Activated T-helper 17 cell treated with anti-CD3 and anti-CD28 coated beads, Interleukin-2, amount 50 U/mL, for 72 hours (primary cell): ENCODE results near the gene MRPL17. TPM values are rescaled to one million over a fixed set of nuclear protein-coding genes. Genes with fewer than 3 reads are reported as not detected.
"Not testable (repeated sequence)": the region's sequence is repeated elsewhere in the genome, so short reads cannot be mapped to it uniquely, and the experiment has no call there.

Experiments
- ATAC-seq: fragments of 150-1000 bp; cut with Tn5 transposase; replicated peaks from 2 replicates; pipeline ENCODE4 v1.10.0; 2021; ENCODE audit warnings: mild to moderate bottlenecking, moderate library complexity
- H3K27ac Mint-ChIP-seq: one replicate; pipeline ENCODE4 v1.8.0; 2022; ENCODE audit warnings: mixed read lengths
- H3K27me3 Mint-ChIP-seq: one replicate; pipeline ENCODE4 v1.8.0; 2022; ENCODE audit warnings: mixed read lengths
- H3K36me3 Mint-ChIP-seq: one replicate; pipeline ENCODE4 v1.8.0; 2022; ENCODE audit warnings: low read depth, mild to moderate bottlenecking, mixed read lengths
- H3K4me1 Mint-ChIP-seq: one replicate; pipeline ENCODE4 v1.8.0; 2022; ENCODE audit warnings: mixed read lengths
- H3K4me3 Mint-ChIP-seq: one replicate; pipeline ENCODE4 v1.8.0; 2022; ENCODE audit warnings: mild to moderate bottlenecking, mixed read lengths
- H3K9me3 Mint-ChIP-seq: one replicate; pipeline ENCODE4 v1.8.0; 2022; ENCODE audit warnings: mixed read lengths
- total RNA-seq, 2 donors: library from RNA; stranded (reverse); gene quantifications; one replicate each; pipeline ENCODE4 v1.2.3, GENCODE V29; 2022

MRPL17 gene
- total RNA-seq, 2 donors from 2014 or later: 65.8 to 74.7 TPM

GRCh38 chr11:6693342-6694228 lies 10.4 kb upstream of the MRPL17 start:
- Mint-ChIP-seq H3K4me3 (peak overlapping the region; percentile 73), H3K27me3 (no peaks in the 10 kb centered on the region), H3K36me3 (no peaks in the 10 kb centered on the region), H3K9me3 (no peaks in the 10 kb centered on the region), H3K4me1 (peaks cover 20% of the 10 kb centered on the region), H3K27ac (peak overlapping the region; percentile 90)
- peak; percentile 95 for ATAC-seq

GRCh38 chr11:6692128-6692527 lies 9.0 kb upstream of the MRPL17 start:
- H3K9me3 Mint-ChIP-seq: no peaks in the 10 kb centered on the region
- H3K36me3 Mint-ChIP-seq: no peaks in the 10 kb centered on the region
- no peaks in the 10 kb centered on the region for H3K27me3 Mint-ChIP-seq
- H3K4me1 Mint-ChIP-seq: peaks cover 17% of the 10 kb centered on the region
- no peak overlapping the region for H3K27ac Mint-ChIP-seq
- no peak overlapping the region for H3K4me3 Mint-ChIP-seq
- ATAC-seq: no peak

- H3K27me3 Mint-ChIP-seq, H3K36me3 Mint-ChIP-seq, H3K27ac Mint-ChIP-seq, ATAC-seq, H3K9me3 Mint-ChIP-seq, H3K4me3 Mint-ChIP-seq: not testable (repeated sequence)
- H3K4me1 Mint-ChIP-seq: peaks cover 13% of the 10 kb centered on the region
Measured at GRCh38 chr11:6690431-6691132, 7.4 kb upstream of the MRPL17 start.

- Mint-ChIP-seq H3K9me3 (no peaks in the 10 kb centered on the region), H3K4me1 (peaks cover 8% of the 10 kb centered on the region), H3K27ac (no peak overlapping the region), H3K27me3 (no peaks in the 10 kb centered on the region), H3K36me3 (peaks cover 6% of the 10 kb centered on the region), H3K4me3 (no peak overlapping the region)
- ATAC-seq: no peak
Measured at GRCh38 chr11:6687876-6688275, 4.7 kb upstream of the MRPL17 start.

DNA sequence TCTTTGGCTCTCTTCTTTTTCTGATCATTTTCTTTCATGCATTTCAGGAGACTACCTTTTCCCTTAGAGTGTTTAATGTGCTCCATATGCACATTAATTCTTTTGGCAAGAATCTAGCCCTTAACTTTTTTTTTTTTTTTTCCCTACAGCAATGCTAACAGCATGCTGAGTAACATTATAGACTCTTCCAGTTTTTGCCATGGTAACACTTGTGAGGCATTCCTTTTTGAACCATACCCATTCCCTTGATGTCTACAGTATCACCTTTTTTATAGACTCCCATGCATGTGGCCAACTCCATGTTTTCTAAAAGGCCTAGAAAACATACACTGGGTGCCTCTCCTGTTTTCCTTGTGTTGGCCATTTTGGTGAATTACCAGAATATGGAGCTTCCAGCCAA lies 2.9 kb upstream of the MRPL17 start:
- Mint-ChIP-seq H3K4me1 (peaks cover 15% of the 10 kb centered on the region), H3K27ac (no peak overlapping the region)
- ATAC-seq: no peak

DNA sequence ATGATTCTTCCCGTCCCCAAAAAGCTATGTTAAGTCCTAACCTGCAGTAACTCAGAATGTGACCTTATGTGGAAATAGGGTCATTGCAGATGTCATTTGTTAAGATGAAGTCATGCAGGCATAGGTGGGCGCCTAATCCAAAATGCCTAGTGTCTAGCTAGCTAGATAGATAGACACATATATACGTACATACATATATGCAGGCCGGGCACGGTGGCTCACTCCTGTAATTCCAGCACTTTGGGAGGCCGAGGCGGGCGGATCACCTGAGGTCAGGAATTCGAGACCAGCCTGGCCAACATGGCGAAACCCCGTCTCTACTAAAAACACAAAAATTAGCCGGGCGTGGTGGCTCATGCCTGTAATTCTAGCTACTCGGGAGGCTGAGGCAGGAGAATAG lies 928 bp upstream of the MRPL17 start:
- H3K9me3 Mint-ChIP-seq, ATAC-seq, H3K27me3 Mint-ChIP-seq: not testable (repeated sequence)
- H3K36me3 Mint-ChIP-seq: peaks cover 44% of the 10 kb centered on the region
- peak overlapping the region; percentile 84 for H3K4me3 Mint-ChIP-seq
- peak overlapping the region; percentile 96 for H3K27ac Mint-ChIP-seq
- peaks cover 20% of the 10 kb centered on the region for H3K4me1 Mint-ChIP-seq

More for the DNA sequence above, 2.9 kb upstream of the MRPL17 start:
- Mint-ChIP-seq H3K9me3 (no peaks in the 10 kb centered on the region), H3K4me3 (no peak overlapping the region), H3K36me3 (peaks cover 25% of the 10 kb centered on the region), H3K27me3 (no peaks in the 10 kb centered on the region)

DNA sequence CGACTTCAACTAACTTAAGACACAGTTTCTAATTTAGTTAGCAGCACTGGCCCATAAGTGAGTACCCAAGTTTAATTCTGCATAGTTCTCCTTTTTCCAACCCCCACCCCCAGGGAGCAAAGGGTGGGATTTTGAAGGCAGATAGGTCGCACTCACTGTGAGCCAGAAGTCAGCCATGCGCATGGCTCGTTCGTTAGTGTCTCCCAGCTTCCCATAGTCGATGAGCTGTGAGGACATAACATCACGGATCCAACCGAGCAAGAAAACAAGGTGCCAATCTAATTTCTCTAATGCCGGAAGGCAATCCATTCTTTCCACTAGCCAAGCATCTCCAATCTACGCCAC lies 577 bp downstream of the MRPL17 start:
- ATAC-seq: no peak
- Mint-ChIP-seq H3K9me3 (no peaks in the 10 kb centered on the region), H3K36me3 (peaks cover 47% of the 10 kb centered on the region), H3K4me3 (peak overlapping the region; percentile 84), H3K27ac (peak overlapping the region; percentile 96), H3K4me1 (peaks cover 20% of the 10 kb centered on the region), H3K27me3 (no peaks in the 10 kb centered on the region)

- no peaks in the 10 kb centered on the region for H3K27me3 Mint-ChIP-seq
- peaks cover 47% of the 10 kb centered on the region for H3K36me3 Mint-ChIP-seq
- H3K4me3 Mint-ChIP-seq: peak overlapping the region; percentile 84
- H3K9me3 Mint-ChIP-seq: no peaks in the 10 kb centered on the region
- peak overlapping the region; percentile 96 for H3K27ac Mint-ChIP-seq
- ATAC-seq: no peak
- H3K4me1 Mint-ChIP-seq: peaks cover 20% of the 10 kb centered on the region
Measured at GRCh38 chr11:6681949-6682348, 1.2 kb downstream of the MRPL17 start.

DNA sequence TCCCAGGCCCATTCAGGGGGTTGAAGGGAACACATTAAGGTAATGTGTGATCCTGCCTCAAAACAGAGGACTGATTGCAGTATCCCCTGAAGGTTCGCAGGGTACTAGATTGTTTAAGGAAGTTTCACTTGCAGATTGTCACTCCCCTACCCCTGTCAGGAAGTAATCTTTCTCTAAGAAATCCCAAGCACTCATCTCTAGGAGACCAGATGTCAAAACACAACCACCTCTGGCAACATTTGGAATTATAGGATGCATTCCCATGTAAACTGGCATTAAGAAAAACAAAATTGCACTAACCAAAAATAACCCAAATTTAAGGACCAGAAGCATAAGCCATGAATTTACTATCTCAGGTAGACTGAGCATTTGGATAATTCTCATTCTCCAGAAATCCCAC lies 1.6 kb downstream of the MRPL17 start:
- peaks cover 20% of the 10 kb centered on the region for H3K4me1 Mint-ChIP-seq
- H3K27me3 Mint-ChIP-seq: no peaks in the 10 kb centered on the region
- no peak for ATAC-seq
- H3K9me3 Mint-ChIP-seq: no peaks in the 10 kb centered on the region
- peak overlapping the region; percentile 84 for H3K4me3 Mint-ChIP-seq
- H3K36me3 Mint-ChIP-seq: peaks cover 47% of the 10 kb centered on the region
- peak overlapping the region; percentile 69 for H3K27ac Mint-ChIP-seq

- no peak for ATAC-seq
- Mint-ChIP-seq H3K4me1 (peaks cover 34% of the 10 kb centered on the region), H3K36me3 (peaks cover 33% of the 10 kb centered on the region), H3K27ac (no peak overlapping the region), H3K27me3 (no peaks in the 10 kb centered on the region), H3K4me3 (no peak overlapping the region), H3K9me3 (peaks cover 4% of the 10 kb centered on the region)
Measured at GRCh38 chr11:6677018-6677417, 6.1 kb downstream of the MRPL17 start.

DNA sequence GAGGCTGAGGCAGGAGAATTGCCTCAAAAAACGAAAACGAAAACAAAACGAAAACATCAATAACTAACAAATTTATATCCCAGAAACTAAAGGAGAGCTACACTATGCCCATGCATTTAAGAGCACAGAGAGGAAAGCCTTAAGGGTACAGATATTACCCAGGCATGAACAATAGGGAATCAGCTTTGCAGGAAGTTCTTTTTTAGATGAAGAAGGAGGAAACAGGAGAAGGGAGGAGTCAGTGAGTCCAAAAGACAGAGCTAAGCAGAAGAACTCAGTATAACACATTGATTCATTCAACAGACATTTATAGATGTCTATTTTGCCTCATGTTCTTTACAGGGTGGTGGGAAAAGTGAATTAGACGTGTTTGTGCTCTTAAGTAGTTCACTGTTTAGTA lies 8.3 kb downstream of the MRPL17 start:
- ATAC-seq: no peak
- H3K27me3 Mint-ChIP-seq: no peaks in the 10 kb centered on the region
- H3K4me1 Mint-ChIP-seq: peaks cover 42% of the 10 kb centered on the region
- H3K9me3 Mint-ChIP-seq: peaks cover 9% of the 10 kb centered on the region
- no peak overlapping the region for H3K4me3 Mint-ChIP-seq
- no peak overlapping the region for H3K27ac Mint-ChIP-seq
- H3K36me3 Mint-ChIP-seq: peaks cover 11% of the 10 kb centered on the region

GRCh38 chr11:6674219-6674597 lies 8.9 kb downstream of the MRPL17 start:
- H3K36me3 Mint-ChIP-seq: peaks cover 5% of the 10 kb centered on the region
- peaks cover 42% of the 10 kb centered on the region for H3K4me1 Mint-ChIP-seq
- no peak overlapping the region for H3K27ac Mint-ChIP-seq
- H3K9me3 Mint-ChIP-seq: peaks cover 9% of the 10 kb centered on the region
- no peak for ATAC-seq
- H3K4me3 Mint-ChIP-seq: peak overlapping the region; percentile 37
- H3K27me3 Mint-ChIP-seq: no peaks in the 10 kb centered on the region

DNA sequence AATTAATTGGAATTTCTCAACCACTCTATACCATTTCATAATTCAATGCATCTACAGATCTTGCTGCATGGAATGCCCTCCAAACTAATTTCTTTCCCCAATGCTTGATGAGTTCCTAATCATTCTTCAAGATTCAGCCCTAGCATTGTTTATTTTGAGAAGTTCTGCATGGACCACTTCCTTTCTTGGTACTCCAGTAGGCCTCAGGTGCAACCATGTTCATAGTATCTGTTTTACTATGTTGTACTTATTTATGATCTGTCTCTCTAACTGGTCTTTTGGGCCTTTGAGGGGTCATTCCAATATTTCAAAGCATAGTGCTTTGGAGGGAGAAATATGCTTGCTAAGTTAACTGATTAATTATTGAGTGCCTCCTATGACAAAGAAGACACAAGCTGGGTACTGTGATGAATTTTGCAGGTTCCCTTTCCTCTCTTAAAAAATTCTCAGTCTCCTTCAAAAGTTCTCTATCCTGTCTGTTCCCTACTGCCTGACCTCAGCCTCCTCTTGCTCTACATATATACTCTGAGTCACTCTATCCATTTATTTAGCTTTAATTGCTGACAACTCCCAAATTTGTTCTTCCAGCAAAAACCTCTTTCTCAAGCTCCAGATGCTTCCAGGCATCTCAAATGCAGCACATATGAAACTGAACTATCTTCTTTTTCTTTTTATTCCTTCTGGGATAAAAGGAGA lies 9.5 kb downstream of the MRPL17 start:
- H3K27me3 Mint-ChIP-seq: no peaks in the 10 kb centered on the region
- H3K4me1 Mint-ChIP-seq: peaks cover 42% of the 10 kb centered on the region
- peak; percentile 42 for ATAC-seq
- peaks cover 9% of the 10 kb centered on the region for H3K9me3 Mint-ChIP-seq
- peak overlapping the region; percentile 61 for H3K27ac Mint-ChIP-seq
- H3K36me3 Mint-ChIP-seq: no peaks in the 10 kb centered on the region
- H3K4me3 Mint-ChIP-seq: peak overlapping the region; percentile 37

DNA sequence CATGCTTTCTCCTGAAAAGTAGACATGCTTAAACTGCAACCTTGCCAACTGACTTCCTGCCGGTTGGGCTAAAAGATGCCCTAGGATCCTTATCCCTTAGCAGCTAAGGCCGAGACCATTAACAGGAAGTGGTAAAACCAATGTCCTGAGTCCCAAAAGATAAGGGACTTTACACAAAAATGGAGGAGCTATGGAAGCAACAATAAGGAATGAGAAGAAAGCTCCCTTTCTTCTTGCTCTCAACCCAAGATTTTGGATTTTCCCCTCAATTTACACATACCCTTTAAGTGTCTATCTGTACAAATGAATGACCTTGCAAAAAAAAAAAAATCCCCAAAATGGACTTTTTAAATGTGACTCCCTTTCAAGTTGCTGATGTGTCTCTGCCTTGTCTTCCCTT lies 11.1 kb downstream of the MRPL17 start:
- Mint-ChIP-seq H3K36me3 (no peaks in the 10 kb centered on the region), H3K9me3 (peaks cover 9% of the 10 kb centered on the region), H3K4me1 (peaks cover 45% of the 10 kb centered on the region), H3K27ac (peak overlapping the region; percentile 61), H3K4me3 (peak overlapping the region; percentile 37), H3K27me3 (no peaks in the 10 kb centered on the region)
- no peak for ATAC-seq
